Stimulated activated CD4-positive, alpha-beta T cell treated with anti-CD3 and anti-CD28 coated beads, Interleukin-15, amount 100 ng/mL, for 24 hours (primary cell): ENCODE data around the gene DCN.
A peak's percentile ranks its signal among the peaks of the same experiment; 100 is the strongest.

Source experiments
- DNase-seq: peaks from one replicate; pipeline ENCODE4 v3.0.0-alpha.2; 2020

The DCN gene

DNA sequence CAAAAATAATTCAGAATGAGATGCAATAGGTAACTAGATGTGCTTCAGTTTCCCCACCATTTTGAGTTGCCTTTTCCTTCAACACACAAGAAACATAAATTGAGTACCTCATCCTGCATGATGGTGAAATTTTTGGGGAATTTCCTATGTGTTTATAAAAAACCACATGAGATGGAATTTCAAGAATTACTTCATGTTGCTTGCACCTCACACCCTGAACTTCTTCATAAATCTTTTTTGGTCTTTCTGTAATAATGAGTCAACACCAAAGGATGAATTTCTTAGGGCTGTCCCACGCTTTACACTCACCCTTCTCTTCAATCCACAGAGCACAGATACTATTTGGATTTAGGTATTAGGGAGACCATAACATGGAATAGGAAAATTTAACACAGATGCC, 48.7 kb downstream of the DCN start:
- no peak for DNase-seq

DNA sequence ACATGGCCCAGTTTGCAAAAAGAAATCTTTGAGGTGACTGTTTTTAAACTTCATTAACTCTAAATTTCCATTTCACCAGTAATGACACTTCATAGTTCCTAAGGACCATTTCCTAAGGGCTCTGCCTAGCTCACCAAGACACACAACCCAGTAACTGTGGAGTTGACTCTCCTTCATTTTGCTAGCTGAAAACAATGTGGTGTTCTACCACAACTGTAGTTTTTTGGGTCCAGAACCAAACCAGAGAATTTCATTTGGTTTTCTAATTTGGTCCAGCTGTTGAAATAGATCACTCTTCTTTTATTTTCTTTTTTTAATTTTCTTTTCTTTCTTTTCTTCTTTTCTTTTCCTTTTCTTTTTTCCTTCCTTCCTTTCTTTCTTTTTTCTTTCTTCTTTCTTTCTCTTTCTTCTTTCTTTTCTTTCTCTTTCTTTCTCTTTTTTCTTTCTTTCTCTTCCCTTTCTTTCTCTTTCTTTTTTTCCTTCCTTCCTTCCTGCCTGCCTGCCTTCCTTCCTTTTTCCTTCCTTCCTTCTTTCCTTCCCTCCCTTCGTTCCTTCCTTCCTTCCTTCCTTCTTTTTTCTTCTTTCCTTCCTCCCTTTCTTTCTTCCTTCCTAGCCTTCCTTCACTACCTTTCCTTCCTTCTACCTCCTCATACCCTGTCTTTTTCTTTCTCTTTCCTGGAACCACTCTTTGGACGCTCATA, 52.8 kb downstream of the DCN start:
- no peak for DNase-seq

DNA sequence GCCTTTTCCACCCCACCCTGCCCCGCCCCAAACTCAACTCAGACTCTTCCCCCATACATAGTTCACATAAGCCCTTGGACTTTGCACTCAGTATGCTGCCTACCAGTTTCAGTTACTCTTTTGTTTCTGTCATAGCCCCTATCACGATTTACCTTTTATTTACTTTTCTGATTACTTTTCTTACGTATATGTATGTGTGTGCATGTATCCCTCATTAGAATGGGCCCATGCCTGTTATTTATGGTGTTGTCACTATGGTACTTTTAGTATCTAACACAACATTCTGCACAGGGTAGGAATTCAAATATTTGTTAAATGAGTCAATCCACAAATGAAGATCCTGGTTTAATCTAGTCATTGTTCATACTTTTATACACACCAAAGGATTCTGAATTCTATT, 54.9 kb downstream of the DCN start:
- DNase-seq = no peak

DNA sequence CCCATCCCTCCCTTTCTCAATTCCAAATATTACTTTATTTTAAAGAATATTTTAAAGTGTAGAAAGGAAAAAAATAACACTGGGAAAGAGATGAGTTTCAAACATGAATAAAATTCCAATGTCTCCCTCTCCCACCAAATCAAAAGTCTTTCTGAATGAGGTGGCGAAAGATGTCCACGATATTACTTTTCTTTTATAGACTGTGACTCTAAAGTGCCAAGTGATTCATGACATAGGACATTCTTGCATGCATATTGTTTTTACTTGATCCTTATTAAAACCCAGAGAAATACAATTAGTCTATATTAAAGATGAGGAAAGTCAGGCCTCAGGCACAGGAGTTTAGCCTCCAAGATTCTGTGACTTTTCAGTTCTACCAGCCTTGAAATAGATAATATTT, 55.3 kb downstream of the DCN start:
- no peak for DNase-seq

DNA sequence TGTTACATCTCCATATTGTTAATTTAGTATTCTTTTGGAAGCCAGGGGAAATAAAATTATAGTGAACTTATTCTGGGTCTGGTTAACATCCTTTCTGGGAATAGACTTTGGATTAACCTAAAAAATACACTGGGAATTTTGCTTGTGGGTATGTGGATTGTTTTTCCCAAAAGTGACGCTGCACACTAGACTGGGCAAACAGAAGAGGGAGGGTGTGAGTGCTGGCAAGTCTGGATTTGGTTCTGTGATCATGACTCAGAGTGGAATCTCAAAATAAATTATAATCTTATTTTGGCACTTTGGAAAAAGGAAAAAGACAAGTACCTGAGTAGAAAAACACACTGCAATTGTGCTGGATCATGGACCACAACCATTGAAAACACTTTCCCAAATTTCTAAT, 56.1 kb downstream of the DCN start:
- no peak for DNase-seq

DNA sequence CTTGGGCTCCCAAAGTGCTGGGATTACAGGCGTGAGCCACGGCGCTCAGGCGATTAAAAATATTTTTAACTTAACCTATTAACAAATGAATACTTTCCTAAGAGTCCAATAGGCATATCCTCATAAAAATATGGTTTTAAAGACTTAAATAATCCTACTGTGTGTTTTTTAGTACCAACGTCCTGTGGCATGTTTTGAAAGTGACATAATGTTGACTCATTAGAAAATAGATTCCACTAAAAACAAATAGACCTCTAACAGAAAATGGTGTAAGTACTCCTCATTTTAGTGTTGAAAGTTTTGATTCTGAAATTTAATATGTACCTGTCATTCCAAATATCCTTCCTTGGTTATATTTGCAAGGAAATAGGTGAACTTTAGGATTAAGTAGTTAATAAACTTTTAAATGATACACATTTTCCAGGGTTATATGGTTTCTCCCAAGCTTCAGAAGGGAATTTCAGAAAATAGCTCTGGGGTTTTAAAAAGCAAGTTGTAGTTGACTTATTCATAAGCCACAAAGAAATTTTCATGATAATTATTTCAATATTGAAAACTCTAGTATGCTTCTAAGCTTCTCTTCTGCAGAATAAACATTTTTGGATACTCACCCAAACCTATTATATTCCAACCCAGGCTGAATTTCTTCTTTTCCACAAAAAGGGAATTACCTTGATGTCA, 59.2 kb downstream of the DCN start:
- no peak for DNase-seq

DNA sequence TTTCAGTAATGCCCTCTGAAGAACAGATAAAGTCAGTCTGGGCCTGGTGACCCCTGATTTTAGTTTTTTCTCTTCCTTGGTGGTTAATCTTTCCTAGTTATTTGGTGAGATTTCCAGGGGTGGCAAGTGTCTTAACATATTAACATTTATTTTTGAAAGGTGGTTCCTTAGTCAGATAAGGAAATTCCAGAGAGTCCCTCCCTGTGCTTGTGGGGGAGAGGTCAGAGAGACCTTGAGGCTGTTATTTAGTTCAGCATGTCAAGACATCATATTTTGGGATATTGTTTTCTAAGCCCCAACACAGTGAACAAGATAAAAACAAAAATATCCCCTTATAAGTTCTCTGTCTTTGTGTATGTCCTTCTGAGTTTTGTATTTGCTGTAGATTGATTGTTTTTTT, 61.8 kb downstream of the DCN start:
- DNase-seq = no peak

DNA sequence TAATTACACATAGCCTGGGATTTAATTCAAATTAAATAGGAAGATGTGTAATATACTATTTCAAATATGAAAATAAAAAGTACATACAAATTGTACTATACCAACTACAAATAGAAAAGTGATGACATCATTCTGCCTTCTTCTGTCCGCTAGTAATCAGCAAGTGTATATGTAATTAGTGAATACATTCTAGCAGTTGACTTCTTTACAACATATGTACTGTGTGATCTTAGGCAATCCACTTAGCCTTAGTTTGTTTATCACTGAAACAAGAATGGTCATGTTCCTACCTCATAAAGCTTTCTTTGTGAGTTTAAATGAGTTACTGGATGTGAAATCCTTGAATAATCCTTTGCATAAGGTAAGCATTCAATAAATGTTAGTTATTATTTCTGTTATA, 63.5 kb downstream of the DCN start:
- DNase-seq = no peak

DNA sequence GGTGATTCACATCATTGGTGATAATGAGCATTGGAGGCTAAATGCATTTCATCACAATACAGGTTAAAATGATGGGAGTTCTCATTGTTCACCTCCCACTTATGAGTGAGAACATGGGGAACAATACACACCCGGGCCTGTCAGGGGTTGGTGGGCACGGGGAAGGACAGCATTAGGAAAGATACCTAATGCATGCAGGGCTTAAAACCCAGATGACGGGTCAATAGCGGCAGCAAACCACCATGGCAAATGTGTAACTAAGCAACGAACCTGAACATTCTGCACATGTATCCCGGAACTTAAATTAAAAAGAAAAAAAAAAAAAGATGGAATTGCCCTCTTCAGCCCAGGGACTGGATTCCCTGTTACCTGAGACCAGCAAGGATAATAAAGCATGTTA, 69.0 kb downstream of the DCN start:
- DNase-seq = no peak

DNA sequence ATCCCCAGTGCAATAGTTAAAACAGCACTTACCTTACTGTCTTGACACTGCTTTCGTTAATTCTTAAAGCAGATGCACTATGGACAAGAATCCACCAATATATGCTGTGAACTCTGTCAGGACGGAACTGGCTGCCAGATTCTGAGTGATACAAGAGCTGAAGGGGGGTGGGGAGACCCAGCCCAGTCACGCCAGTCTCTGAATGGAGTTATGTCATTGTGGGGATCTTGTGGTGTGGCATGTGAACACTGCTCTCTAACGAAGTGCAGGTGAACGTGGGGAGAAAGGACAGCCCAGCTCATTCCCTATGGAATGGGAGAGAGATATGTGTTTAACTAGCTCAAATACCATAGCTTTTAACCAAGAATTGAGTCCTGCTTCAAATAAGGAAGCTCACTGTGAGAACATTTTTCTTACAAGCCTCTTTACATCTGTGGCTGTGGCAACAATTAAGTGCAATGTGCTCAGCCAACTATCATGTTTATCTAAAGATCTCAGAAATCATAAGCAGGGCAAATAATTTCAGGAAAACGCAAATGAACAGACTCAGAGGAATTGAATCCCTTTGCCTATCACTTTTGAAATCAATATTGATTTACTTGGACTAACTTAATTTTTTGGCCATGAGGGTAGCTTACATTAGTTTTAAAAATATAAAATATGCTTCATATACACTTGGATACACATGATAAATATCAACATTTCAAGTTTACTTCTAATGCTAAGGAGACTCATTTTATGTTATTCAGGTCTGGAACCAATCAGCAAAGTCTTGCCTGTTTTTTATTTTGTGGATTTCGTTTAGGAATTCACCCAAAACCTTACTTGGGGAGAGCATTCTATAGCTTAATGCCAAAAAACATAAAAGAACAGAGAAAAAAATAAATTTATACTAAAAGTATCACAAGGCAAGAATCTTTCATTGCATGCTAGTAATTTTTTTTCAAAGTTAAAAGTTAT, 71.0 kb downstream of the DCN start, which contains the start of gene LUM:
Gene LUM, minus strand, starts transcription at position 129 of the 960 bp plus-strand sequence. CDS start 2,515 bp downstream, outside the sequence.
- DNase-seq = no peak

DNA sequence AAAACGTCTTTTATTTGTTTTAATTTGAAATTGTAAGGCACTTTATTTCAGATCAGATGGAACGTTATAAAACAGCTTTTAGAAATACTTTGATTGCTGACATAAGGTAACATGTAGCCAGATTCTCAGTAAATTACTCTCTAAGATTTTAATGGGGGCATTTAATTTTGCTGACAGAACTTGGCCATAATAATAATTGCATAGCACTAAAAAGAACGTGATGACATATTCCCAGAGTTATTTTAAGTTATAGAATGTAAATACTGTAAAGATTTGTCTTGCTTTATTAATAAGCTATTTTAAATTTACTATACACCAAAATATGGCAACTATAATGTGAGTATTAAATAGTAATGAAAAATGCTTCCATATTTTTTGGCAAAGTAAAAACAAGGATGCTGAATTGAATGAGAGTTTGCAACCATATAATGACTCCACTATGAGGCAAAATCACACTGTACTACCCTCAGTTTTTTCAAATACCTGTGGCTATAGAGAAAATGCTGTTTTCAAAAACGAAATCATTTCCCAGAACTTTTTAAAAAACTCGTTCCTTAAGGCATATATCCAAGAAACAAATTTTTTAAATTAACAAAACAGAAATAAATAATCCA, 72.2 kb downstream of the DCN start:
- no peak for DNase-seq

DNA sequence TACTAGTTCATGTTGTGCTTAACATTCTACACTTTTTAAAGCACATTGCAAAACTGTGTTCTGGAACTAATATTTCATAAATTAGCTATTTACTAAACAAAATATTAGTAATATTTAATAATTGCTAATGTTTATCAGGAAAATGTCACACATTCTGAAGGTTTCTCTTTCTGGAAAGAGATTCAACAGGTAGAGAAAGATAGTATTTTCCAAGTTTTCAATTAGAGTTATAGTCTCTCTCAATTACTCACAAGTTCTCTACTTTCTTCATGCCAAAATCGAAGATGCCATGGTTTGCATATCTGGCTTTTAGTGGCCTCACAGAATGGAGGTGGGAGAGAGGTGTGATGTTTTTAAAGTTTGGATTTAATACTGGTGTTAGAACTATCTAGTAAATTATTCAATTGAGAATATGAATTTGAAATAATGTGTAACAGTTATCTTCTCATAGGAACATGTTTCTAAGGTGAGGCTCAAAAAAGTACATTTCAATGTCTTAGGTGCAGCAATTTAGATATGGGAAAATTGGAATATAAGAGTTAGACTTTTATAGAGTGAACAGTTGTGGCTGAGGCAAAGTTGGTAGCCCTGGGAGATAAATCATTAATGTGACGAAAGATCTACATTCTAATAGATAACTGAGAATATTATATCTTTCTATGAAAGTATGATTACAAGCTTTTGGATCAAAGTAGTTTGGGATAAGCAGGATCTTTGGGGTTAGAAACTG, 72.9 kb downstream of the DCN start:
- DNase-seq = no peak

DNA sequence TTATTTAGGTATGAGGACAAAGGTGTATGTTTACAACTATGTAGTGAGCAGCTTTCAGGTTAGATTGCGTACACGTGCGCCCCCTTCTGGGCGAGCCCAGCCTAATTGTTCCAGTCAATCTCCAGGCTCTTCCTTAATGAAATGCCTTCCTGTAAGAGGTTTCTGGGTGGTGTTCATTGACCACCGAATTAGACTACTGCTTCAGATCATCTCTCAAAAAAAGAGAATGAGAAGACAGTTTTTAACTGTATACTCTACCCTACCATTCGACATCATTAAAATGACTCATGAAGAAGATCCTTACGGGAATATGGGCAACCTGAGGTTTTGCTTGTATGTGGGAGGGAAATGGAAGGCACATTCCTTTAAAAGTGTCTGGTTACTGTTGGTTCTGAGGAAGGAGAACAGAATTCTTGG, 73.5 kb downstream of the DCN start:
- DNase-seq = peak; percentile 67

DNA sequence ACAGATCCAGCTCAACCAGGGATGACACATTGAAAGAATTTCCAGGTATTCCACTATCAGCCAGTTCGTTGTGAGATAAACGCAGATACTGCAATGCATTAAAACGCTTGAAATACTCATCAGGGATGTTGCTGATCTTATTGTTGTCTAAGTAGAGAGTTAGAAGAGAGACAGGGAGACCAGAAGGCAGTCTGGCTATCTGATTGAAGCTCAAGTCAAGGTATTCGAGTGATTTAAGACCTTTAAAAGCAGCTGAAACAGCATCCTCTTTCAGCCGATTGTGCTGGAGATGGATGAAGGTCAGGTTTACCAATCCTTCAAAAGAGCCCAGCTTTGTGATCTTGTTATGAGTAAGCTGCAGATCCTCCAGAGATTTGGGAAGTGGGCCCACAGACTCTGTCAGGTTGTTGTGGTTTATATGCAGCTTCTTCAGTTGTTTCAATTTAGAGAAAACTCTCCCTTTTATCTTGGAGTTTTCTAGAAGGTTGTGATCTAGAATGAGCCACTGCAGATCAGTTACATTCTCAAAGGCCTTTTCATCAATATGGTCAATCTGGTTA, 74.3 kb downstream of the DCN start:
- no peak for DNase-seq

DNA sequence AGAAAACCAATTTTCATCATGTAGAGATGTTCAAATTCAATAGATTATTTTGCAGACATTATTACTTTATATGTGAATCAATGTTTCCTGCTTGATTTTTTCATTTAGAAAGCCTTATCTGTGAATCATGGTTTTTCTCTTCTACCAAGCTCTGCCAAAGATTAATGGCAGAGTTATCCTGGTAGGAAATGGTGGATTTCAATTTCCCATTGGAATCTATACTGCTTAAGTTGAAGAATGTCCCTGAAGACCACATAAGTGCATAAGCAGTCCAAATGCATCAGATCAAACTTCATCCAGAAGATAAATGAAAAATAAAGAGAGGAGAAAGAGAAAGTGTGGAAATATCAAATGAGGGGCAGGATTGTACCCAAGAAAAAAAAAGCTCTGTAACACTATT, 76.3 kb downstream of the DCN start:
- DNase-seq = no peak

DNA sequence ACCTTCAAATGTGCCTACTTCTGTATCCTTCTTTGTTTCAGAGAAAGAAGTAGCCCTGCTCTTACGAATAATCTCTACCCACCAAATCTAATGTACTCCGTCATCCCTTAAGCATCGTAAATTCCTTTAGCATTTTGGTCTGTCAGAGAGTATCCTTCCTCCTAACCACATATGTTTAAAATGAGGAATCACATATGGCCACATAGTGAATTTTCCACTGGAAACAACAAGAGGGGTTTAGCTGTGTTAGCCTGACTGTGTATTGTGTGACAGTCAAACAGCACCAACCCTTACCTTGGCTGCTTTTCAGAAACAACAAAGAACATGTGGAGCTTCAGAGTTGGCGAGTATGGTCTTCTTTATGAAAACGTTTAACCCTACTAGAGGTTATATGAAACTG, 76.8 kb downstream of the DCN start:
- DNase-seq = no peak

DNA sequence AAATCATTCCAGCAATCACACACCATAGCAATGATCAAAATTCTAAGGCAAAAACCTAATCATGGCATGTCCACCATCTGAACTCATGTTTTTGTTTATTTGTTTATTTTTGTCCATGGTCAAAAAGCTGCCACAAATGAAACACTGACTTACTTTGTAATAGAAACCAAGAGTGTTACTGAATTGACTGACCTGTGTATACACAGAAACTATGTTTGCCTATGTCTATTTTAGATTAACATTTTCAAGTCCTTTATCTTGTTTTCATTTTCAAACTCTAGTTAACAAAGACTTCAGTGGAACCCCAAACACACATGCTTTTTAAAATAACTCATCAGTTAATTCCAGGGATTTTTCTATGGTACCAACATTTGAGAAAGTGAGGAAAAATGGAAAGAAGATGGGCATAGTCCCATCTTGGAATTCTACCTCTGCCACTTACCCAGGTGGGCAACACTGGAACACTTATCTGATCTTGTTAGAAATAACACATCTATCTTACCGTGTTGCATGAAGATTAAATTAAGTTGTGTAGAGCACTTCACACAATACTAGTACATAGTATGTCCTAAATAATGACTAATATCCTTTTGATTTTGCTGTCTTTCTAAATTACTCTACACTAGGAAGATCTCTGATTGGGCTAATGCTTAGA, 77.7 kb downstream of the DCN start:
- no peak for DNase-seq

DNA sequence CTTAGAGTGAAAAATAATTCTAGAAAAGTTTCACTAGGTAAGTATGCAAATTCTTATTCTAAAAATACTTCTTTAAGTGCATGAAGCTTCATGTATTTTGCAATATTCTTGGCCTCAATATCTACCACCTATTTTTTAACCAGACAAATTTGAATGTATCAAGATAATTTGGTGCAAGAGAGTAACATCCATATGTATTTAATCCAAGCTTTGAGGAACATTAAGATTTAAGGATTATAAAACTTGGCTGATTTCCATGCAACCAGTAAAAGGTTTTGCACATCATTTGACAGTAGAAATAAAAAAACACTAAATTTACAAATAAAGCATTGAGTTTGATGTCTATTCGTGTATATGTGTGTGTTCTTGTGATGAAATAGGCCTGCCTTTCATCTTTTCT, 79.0 kb downstream of the DCN start:
- DNase-seq = no peak

DNA sequence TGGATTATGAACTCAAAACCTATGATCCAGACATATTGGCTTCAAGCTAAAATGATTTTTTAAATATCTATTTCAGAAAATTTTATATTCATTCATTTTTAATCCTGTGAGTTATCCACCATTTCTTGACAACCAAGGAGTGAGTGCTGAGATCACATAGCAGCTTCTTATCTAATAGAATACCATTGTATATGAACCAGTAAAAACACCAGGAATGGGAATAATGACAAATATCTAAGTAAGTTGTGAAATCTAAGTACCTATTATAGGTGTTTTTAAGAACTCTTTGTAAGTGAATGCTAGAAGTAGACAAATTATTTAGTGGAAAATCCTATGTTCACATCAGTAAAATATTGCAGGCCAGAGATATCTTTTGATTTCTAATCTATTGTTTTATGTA, 79.5 kb downstream of the DCN start:
- no peak for DNase-seq

DNA sequence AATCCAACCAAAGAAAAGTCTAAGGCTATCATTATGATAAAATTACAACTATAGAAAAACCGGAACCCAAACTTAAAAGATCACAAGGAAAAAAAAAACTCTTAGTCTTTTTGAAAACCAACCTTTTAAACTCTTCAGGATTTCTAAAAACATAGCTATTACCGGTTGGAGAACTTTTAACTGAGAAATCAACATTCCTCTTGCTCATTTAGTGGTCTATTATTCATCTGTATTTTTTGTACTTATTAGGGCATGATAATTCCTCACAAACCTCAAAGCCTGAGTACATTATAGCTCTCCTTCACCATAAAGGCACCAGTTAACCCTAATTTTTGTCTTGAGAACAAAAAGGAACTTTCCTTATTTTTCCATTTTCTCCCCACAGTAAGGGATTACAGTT, 81.7 kb downstream of the DCN start:
- DNase-seq = no peak

DNA sequence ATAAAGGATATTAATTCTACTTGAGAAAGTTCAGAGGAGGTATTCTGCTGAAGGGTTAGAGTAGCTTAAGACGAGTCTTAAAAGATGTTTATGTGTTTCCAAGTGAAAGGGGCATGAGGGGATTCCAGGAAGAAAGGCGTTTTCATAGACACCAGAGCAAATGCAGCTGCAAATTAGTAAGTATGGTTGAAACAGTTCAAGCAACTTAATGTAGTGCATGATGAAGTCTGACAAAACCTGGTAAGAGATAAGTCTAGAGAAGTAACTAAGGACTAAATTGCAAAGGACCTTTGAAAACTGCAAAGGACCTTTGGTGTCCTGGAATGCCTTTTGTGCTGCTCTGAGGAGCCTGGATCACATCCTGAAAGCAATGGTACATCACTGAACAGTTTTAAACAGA, 82.8 kb downstream of the DCN start:
- no peak for DNase-seq

DNA sequence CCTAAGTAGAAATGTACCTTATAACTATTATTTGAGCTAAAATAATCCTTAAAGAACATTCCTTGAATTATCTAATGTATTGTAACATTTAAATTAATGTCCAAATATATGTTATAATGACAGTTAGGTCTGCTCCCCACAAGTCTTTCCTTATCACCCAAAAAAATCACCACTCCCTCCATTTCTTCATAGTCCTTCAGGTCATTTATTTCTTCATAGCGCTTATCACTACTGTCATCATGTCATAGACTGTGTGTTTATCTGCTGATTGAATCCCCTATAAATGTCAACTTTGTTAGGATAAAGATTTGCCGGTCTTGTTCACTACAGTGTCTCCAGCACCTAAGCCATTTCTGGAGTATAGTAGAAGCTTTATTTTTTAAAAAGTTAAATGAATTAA, 83.3 kb downstream of the DCN start:
- DNase-seq = no peak
